M059J (cell line): ENCODE results near the gene MOXD1. TPM values are rescaled to one million over a fixed set of nuclear protein-coding genes. Genes with fewer than 3 reads are reported as not detected.

Source experiments
- DNase-seq: peaks from one replicate; pipeline ENCODE4 v3.0.0-alpha.2; 2012; ENCODE audit warnings: low read depth
- total RNA-seq: library from RNA; depleted of rRNA; stranded (reverse); fragments of >200 nt; shearing (Covaris generic); gene quantifications from 2 replicates; pipeline ENCODE4 v1.2.3, GENCODE V29; 2014

Gene MOXD1
- total RNA-seq, 1 experiment from 2014 or later, result 207 TPM

GRCh38 chr6:132399376-132400074 is 1.8 kb downstream of the MOXD1 start:
- DNase-seq, result peak; percentile 89

- peak; percentile 25 for DNase-seq
Measured at GRCh38 chr6:132395015-132395597, 6.2 kb downstream of the MOXD1 start.

GRCh38 chr6:132392792-132393191 is 8.5 kb downstream of the MOXD1 start:
- peak; percentile 55 for DNase-seq

GRCh38 chr6:132392270-132392646 is 9.0 kb downstream of the MOXD1 start:
- DNase-seq, result peak; percentile 15

GRCh38 chr6:132391391-132392269 is 9.6 kb downstream of the MOXD1 start:
- peak; percentile 94 for DNase-seq

- no peak for DNase-seq
Measured at GRCh38 chr6:132390451-132390850, 10.8 kb downstream of the MOXD1 start.

- no peak for DNase-seq
Measured at GRCh38 chr6:132390017-132390416, 11.3 kb downstream of the MOXD1 start.

GRCh38 chr6:132388291-132388690 is 13.0 kb downstream of the MOXD1 start:
- peak; percentile 85 for DNase-seq

GRCh38 chr6:132382630-132383175 is 18.6 kb downstream of the MOXD1 start:
- DNase-seq, result no peak

- DNase-seq, result no peak
Measured at GRCh38 chr6:132381381-132381780, 19.9 kb downstream of the MOXD1 start.

- DNase-seq, result no peak
Measured at GRCh38 chr6:132380358-132381029, 20.8 kb downstream of the MOXD1 start.

GRCh38 chr6:132369526-132369925 is 31.7 kb downstream of the MOXD1 start:
- DNase-seq, result peak; percentile 72

- DNase-seq, result no peak
Measured at GRCh38 chr6:132368916-132369481, 32.3 kb downstream of the MOXD1 start.

GRCh38 chr6:132365281-132365907 is 35.9 kb downstream of the MOXD1 start:
- no peak for DNase-seq

- no peak for DNase-seq
Measured at GRCh38 chr6:132364306-132365074, 36.8 kb downstream of the MOXD1 start.

GRCh38 chr6:132362442-132363185 is 38.7 kb downstream of the MOXD1 start:
- no peak for DNase-seq

- DNase-seq, result no peak
Measured at GRCh38 chr6:132361101-132361500, 40.2 kb downstream of the MOXD1 start.

GRCh38 chr6:132359886-132360285 is 41.4 kb downstream of the MOXD1 start:
- DNase-seq, result no peak

- peak; percentile 78 for DNase-seq
Measured at GRCh38 chr6:132357120-132357519, 44.2 kb downstream of the MOXD1 start.
